HCT116 (cell line): ENCODE results near the gene RAB8B. TPM values are rescaled to one million over a fixed set of nuclear protein-coding genes. Genes with fewer than 3 reads are reported as not detected.

Source experiments
- ATAC-seq: fragments of 200-7000 bp; cut with Tn5 transposase; 2 replicates; pipeline ENCODE4 v1.9.1; 2020; ENCODE audit warnings: mild to moderate bottlenecking, moderate library complexity
- BruUV-seq: library from RNA; stranded (reverse); fragments of 400-500 nt; replicated peaks from 2 replicates; lab custom pipeline; 2021; lab: Mats Ljungman, UMichigan
- CTCF ChIA-PET: fragments of 300-600 bp; sonication (Branson Sonifier 250); formaldehyde crosslinking; loops from one replicate; lab custom pipeline; 2021; ENCODE audit warnings: antibody characterized with exemption; lab: Charles Lee
- POLR2A ChIA-PET: fragments of 300-600, 350-600 bp; sonication (Branson Sonifier 250); formaldehyde crosslinking; loops from one replicate; lab custom pipeline; 2021; ENCODE audit warnings: antibody characterized with exemption; lab: Charles Lee
- RAD21 ChIA-PET, 2 experiments: fragments of 300-600 bp; sonication (Branson Sonifier 250); formaldehyde crosslinking; loops; one replicate each; lab custom pipeline; 2023; ENCODE audit warnings: low total read pairs in 2 of 2; ENCODE audit not compliant: uncharacterized antibody in 2 of 2, unreplicated experiment in 2 of 2, low non-redundant PET in 1 of 2; lab: Charles Lee
- DNase-seq: peaks from one replicate; pipeline ENCODE4 v3.0.0-alpha.2; 2010; ENCODE audit warnings: low read depth, low spot score
- H2AFZ ChIP-seq: fragments of 200-600 bp; shearing (Covaris generic), sonication (generic); 2 replicates; pipeline ENCODE4 v1.6.1; 2017; ENCODE audit warnings: low read depth, mixed run types, mixed read lengths, antibody characterized with exemption, low read length; ENCODE audit not compliant: poor library complexity, severe bottlenecking
- H3K27ac ChIP-seq: 2 replicates; pipeline ENCODE4 v1.5.1; 2012; ENCODE audit warnings: low read depth, low read length
- H3K27me3 ChIP-seq: fragments of 200-600 bp; sonication (generic); 2 replicates; pipeline ENCODE4 v1.6.1; 2016; ENCODE audit warnings: mixed run types, low read length, mixed read lengths; ENCODE audit not compliant: insufficient read depth
- H3K36me3 ChIP-seq, 2 experiments: fragments of 200-500 bp in 1 of 2; fragments of 200-600 bp in 1 of 2; sonication (Bioruptor generic) in 1 of 2; sonication (generic) in 1 of 2; 2 replicates each; pipeline versions ENCODE4 v1.5.1 to v1.6.1; 2014 to 2016; ENCODE audit warnings: low read length in 2 of 2, inconsistent platforms in 1 of 2, mixed read lengths in 1 of 2, mixed run types in 1 of 2; ENCODE audit not compliant: insufficient read depth in 2 of 2, control insufficient read depth in 1 of 2
- H3K4me1 ChIP-seq, 2 experiments: fragments of 200-600 bp in 1 of 2; sonication (generic) in 1 of 2; 2 replicates each; pipeline versions ENCODE4 v1.5.1 to v1.6.1; 2012 to 2017; ENCODE audit warnings: low read length in 2 of 2, inconsistent platforms in 1 of 2, mild to moderate bottlenecking in 1 of 2, mixed read lengths in 1 of 2, mixed run types in 1 of 2, moderate library complexity in 1 of 2; ENCODE audit not compliant: insufficient read depth in 2 of 2, control insufficient read depth in 1 of 2
- H3K4me2 ChIP-seq: fragments of 200-600 bp; sonication (generic); 2 replicates; pipeline ENCODE4 v1.6.1; 2017; ENCODE audit warnings: mixed run types, low read length, mixed read lengths
- H3K4me3 ChIP-seq, 2 experiments: fragments of 200-600 bp in 1 of 2; sonication (generic) in 1 of 2; replicated peaks in 1 of 2; 2 replicates each; pipeline ENCODE4 v1.5.1; 2011 to 2016; ENCODE audit warnings: low read length in 2 of 2, control low read depth in 1 of 2, low read depth in 1 of 2, mild to moderate bottlenecking in 1 of 2, mixed read lengths in 1 of 2, mixed run types in 1 of 2
- H3K79me2 ChIP-seq: fragments of 200-600 bp; sonication (generic); 2 replicates; pipeline ENCODE4 v1.6.1; 2017; ENCODE audit warnings: mild to moderate bottlenecking, mixed run types, low read length, moderate library complexity, mixed read lengths; ENCODE audit not compliant: insufficient read depth
- H3K9ac ChIP-seq: fragments of 200-600 bp; sonication (generic); 2 replicates; pipeline ENCODE4 v1.6.1; 2016; ENCODE audit warnings: low read length, mixed read lengths
- H3K9me2 ChIP-seq: fragments of 200-600 bp; sonication (generic), shearing (Covaris generic); 2 replicates; pipeline ENCODE4 v1.6.1; 2017; ENCODE audit warnings: mixed run types, mild to moderate bottlenecking, moderate library complexity; ENCODE audit not compliant: insufficient read depth
- H3K9me3 ChIP-seq, 2 experiments: fragments of 200-500 bp in 1 of 2; fragments of 200-600 bp in 1 of 2; sonication (Bioruptor generic) in 1 of 2; sonication (generic) in 1 of 2; 2 replicates each; pipeline ENCODE4 v1.6.1; 2014 to 2017; ENCODE audit warnings: low read length in 2 of 2, mixed read lengths in 2 of 2, inconsistent platforms in 1 of 2, low read depth in 1 of 2, mild to moderate bottlenecking in 1 of 2, mixed run types in 1 of 2, moderate library complexity in 1 of 2; ENCODE audit not compliant: control insufficient read depth in 1 of 2, insufficient read depth in 1 of 2
- H4K20me1 ChIP-seq: fragments of 200-600 bp; sonication (generic), shearing (Covaris generic); 2 replicates; pipeline ENCODE4 v1.6.1; 2017; ENCODE audit warnings: mixed run types, mild to moderate bottlenecking, moderate library complexity; ENCODE audit not compliant: insufficient read depth
- ATF3 ChIP-seq: IDR thresholded peaks from 2 replicates; pipeline ENCODE4 v1.6.1; 2012
- CEBPB ChIP-seq: IDR thresholded peaks from 2 replicates; pipeline ENCODE4 v1.6.1; 2012; ENCODE audit warnings: low read depth
- CTCF ChIP-seq, 3 experiments: fragments of 200-600 bp in 1 of 3; sonication (generic) in 1 of 3; IDR thresholded peaks in 2 of 3; conservative IDR thresholded peaks in 1 of 3; 2 replicates each; pipeline ENCODE4 v1.5.1; 2012 to 2017; ENCODE audit warnings: low read depth in 2 of 3, low read length in 2 of 3, antibody characterized with exemption in 1 of 3, borderline replicate concordance in 1 of 3, control low read depth in 1 of 3, mild to moderate bottlenecking in 1 of 3, mixed read lengths in 1 of 3, mixed run types in 1 of 3, moderate library complexity in 1 of 3; ENCODE audit not compliant: insufficient read depth in 1 of 3
- EZH2 ChIP-seq: fragments of 200-600 bp; sonication (generic); IDR thresholded peaks from 2 replicates; pipeline ENCODE4 v1.6.1; 2017; ENCODE audit warnings: antibody characterized with exemption, mixed run types
- EZH2phosphoT487 ChIP-seq: fragments of 200-600 bp; IDR thresholded peaks from 2 replicates; pipeline ENCODE4 v1.6.1; 2018; ENCODE audit warnings: antibody characterized with exemption, borderline replicate concordance
- FOSL1 ChIP-seq: IDR thresholded peaks from 2 replicates; pipeline ENCODE4 v1.6.1; 2012; ENCODE audit warnings: low read depth
- POLR2AphosphoS5 ChIP-seq: IDR thresholded peaks from 2 replicates; pipeline ENCODE4 v1.6.1; 2011; ENCODE audit warnings: mild to moderate bottlenecking, low read depth, low read length, moderate library complexity
- SIN3A ChIP-seq: IDR thresholded peaks from 2 replicates; pipeline ENCODE4 v1.6.1; 2012; ENCODE audit warnings: low read depth
- SRF ChIP-seq: IDR thresholded peaks from 2 replicates; pipeline ENCODE4 v1.6.1; 2012; ENCODE audit warnings: low read depth
- TCF7L2 ChIP-seq: IDR thresholded peaks from 2 replicates; pipeline ENCODE4 v1.7.0; 2011; ENCODE audit warnings: borderline replicate concordance, inconsistent platforms; ENCODE audit not compliant: insufficient read depth, insufficient read length; ENCODE audit errors: extremely low read depth
- intact Hi-C: fragments of 100-400 bp; cut with micrococcal nuclease; formaldehyde crosslinking; loops from 2 replicates; pipeline ENCODE4 v1.10.0; 2022
- total RNA-seq: library from RNA; stranded (reverse); gene quantifications from one replicate; pipeline ENCODE4 v1.2.1, GENCODE V29; 2021; ENCODE audit not compliant: unreplicated experiment

RAB8B gene
- total RNA-seq, 1 experiment from 2014 or later = 19.4 TPM

GRCh38 chr15:63243101-63243500 is 53.7 kb downstream of the RAB8B start:
- Histone ChIP-seq H3K79me2 (no peaks in the 10 kb centered on the region), H3K9ac (no peak overlapping the region), H4K20me1 (no peaks in the 10 kb centered on the region), H2AFZ (no peak overlapping the region), H3K4me3 (no peak overlapping the region), H3K9me2 (no peaks in the 10 kb centered on the region), H3K27ac (no peak overlapping the region), H3K36me3 (no peaks in the 10 kb centered on the region), H3K9me3 (no peaks in the 10 kb centered on the region; a peak in 1 of 4 replicates), H3K4me2 (no peak overlapping the region), H3K4me1 (no peaks in the 10 kb centered on the region), H3K27me3 (no peaks in the 10 kb centered on the region)
- no TSS peak for BruUV-seq
- CTCF ChIA-PET = no interaction called here
- RAD21 ChIA-PET = no interaction called here
- intact Hi-C loops = no loop called here
- TF ChIP-seq EZH2phosphoT487 (no peak), TCF7L2 (no peak), FOSL1 (no peak), CEBPB (no peak), SIN3A (no peak), POLR2AphosphoS5 (no peak), SRF (no peak), EZH2 (no peak), CTCF (IDR thresholded peaks at IDR 0.05 in 2 of 3, conservative IDR thresholded peaks at IDR 0.05 in 1 of 3; ENCODE audit: borderline replicate concordance in 1 of 3, insufficient read depth in 1 of 3, low read depth in 2 of 3, low read length in 2 of 3) (no peak), ATF3 (no peak)
- POLR2A ChIA-PET = no interaction called here
- no peak for DNase-seq
- ATAC-seq = no peak
